GM23338 (cell line): ENCODE measurements around the gene ZSWIM1.

Source experiments
- CREB1 ChIP-seq: fragments of 250-450 bp; sonication (Bioruptor Pico); IDR thresholded peaks from 2 replicates; pipeline ENCODE4 v1.5.0; 2020; ENCODE audit warnings: low read depth, mild to moderate bottlenecking, moderate library complexity
- ETS1 ChIP-seq: IDR thresholded peaks from 2 replicates; pipeline ENCODE4 v1.6.1; 2016; ENCODE audit warnings: antibody characterized with exemption
- EZH2 ChIP-seq: fragments of 200-600 bp; sonication (generic); IDR thresholded peaks from one replicate; pipeline ENCODE4 v1.8.0; 2017; ENCODE audit warnings: antibody characterized with exemption, mild to moderate bottlenecking, low read depth; ENCODE audit not compliant: unreplicated experiment
- EZH2phosphoT487 ChIP-seq: fragments of 200-600 bp; sonication (generic); IDR thresholded peaks from one replicate; pipeline ENCODE4 v1.8.1; 2018; ENCODE audit warnings: antibody characterized with exemption; ENCODE audit not compliant: unreplicated experiment
- NANOG ChIP-seq: IDR thresholded peaks from 2 replicates; pipeline ENCODE4 v1.6.1; 2016; ENCODE audit warnings: antibody characterized with exemption, borderline replicate concordance
- POLR2AphosphoS5 ChIP-seq: IDR thresholded peaks from 2 replicates; pipeline ENCODE4 v1.6.1; 2016; ENCODE audit warnings: antibody characterized with exemption, low read depth
- REST ChIP-seq: IDR thresholded peaks from one replicate; pipeline ENCODE4 v1.6.1; 2018; ENCODE audit warnings: antibody characterized with exemption; ENCODE audit not compliant: unreplicated experiment
- ZNF331 ChIP-seq: fragments of 250-450 bp; sonication (Bioruptor Pico); IDR thresholded peaks from 2 replicates; pipeline ENCODE4 v1.5.0; 2020; ENCODE audit warnings: low read depth, mild to moderate bottlenecking, moderate library complexity
- TF ChIP-seq, protein P1 (sequence below), 2 experiments: fragments of 200-600 bp in 1 of 2; sonication (generic) in 1 of 2; conservative IDR thresholded peaks; 2 replicates each; pipeline versions ENCODE4 v1.5.1 to v1.6.1; 2016 to 2017; ENCODE audit warnings: antibody characterized with exemption in 2 of 2, low read depth in 2 of 2, mild to moderate bottlenecking in 2 of 2, moderate library complexity in 1 of 2

DNA sequence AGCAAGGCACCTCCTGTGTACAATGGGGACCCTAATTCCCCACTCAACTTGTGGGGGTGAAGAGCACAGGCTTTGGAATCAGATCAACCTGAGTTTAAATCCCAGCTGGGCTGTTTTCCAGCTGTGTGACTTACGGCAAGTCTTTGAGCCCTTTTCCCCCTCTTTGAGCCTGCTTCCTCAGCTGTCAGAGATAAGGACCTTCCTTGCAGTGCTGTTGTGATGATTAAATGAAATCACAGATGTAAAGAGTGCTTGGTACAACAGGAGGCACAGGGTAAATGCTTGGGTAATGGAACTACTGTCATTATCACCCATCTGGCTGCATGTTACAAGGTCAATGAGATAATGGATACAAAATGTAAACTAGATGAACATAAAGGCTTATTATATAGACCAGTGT is 44.2 kb upstream of the ZSWIM1 start:
- TF ChIP-seq, protein P1, sequence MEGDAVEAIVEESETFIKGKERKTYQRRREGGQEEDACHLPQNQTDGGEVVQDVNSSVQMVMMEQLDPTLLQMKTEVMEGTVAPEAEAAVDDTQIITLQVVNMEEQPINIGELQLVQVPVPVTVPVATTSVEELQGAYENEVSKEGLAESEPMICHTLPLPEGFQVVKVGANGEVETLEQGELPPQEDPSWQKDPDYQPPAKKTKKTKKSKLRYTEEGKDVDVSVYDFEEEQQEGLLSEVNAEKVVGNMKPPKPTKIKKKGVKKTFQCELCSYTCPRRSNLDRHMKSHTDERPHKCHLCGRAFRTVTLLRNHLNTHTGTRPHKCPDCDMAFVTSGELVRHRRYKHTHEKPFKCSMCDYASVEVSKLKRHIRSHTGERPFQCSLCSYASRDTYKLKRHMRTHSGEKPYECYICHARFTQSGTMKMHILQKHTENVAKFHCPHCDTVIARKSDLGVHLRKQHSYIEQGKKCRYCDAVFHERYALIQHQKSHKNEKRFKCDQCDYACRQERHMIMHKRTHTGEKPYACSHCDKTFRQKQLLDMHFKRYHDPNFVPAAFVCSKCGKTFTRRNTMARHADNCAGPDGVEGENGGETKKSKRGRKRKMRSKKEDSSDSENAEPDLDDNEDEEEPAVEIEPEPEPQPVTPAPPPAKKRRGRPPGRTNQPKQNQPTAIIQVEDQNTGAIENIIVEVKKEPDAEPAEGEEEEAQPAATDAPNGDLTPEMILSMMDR (conservative IDR thresholded peaks at IDR 0.05; ENCODE audit: low read depth in 2 of 2), result no peak
- TF ChIP-seq EZH2phosphoT487 (no peak), CREB1 (no peak), NANOG (no peak), EZH2 (no peak), REST (no peak), POLR2AphosphoS5 (no peak), ZNF331 (no peak), ETS1 (no peak)
